HG02759 (cell line): Measurements from ENCODE around the gene CYTL1.
"Not testable (repeated sequence)": the region's sequence is repeated elsewhere in the genome, so short reads cannot be mapped to it uniquely, and the experiment has no call there.

Experiments used
- ATAC-seq: cut with Tn5 transposase; IDR thresholded peaks from one replicate; pipeline ENCODE4 v1.9.1; 2021; ENCODE audit warnings: mild to moderate bottlenecking, moderate library complexity; ENCODE audit not compliant: unreplicated experiment

CYTL1 gene

DNA sequence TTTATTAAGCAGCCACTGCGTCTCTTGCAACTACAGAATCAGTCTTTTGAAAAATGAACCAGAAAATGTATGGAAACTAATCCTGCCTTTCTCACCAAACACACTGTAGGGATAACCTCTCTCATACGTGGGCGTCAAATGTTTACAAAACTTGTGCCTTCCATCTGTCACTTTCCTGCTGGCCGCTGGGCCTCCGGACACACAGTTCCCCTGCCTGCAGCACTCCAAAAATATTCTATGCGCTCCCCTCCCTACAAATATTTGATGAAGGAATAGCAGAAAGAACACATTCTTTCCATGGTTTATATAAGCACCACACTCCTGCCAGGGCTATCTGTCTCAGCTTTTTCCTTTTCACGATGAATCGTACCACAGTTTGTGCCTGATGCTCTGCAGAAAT lies 14.9 kb upstream of the CYTL1 start:
- no peak for ATAC-seq

DNA sequence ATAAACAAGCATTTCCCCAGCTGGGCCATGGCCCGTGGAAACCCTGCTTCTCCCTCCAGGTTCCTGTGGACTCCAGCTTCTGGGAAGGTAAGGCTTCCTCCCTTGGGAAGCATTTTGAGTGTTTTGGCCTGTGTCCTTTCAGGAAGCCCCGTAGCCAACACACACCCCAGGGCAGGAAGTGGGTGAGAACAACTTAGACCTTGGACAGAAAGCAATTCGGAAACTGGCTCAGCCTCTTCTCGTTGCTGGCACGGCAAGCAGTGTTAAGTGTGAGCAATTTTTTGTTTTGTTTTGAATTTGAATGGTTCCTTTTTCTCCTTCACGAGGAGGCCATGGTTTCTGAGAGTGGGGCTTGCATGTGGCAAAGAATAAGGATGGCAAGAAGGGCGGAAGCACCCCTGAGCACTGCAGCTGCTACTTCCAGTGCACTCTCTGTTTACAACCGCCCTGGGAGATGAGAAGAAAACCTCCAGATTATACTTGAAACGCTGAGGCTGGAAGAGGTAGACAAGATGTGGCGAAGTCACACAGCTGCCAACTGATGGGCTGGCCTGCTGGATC lies 14.1 kb upstream of the CYTL1 start:
- no peak for ATAC-seq

DNA sequence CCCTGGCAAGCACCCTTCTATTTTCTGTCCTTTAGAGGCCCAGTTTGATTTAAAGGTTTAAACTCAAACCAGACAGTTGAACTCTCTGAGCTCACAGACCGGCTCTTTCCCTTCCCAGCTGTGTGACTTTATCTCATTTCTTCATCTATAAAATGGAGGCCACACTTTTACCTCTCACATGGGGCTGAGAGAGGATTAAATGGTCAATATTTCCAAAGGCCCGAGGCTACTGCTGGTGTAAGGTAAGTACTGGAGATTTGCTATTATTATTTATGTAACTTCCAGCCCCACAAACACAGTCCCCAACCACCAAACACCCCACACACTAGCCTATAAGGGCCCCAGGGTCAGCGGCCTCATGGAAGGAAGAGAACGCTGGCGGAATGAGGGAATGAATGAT lies 13.6 kb upstream of the CYTL1 start:
- no peak for ATAC-seq

DNA sequence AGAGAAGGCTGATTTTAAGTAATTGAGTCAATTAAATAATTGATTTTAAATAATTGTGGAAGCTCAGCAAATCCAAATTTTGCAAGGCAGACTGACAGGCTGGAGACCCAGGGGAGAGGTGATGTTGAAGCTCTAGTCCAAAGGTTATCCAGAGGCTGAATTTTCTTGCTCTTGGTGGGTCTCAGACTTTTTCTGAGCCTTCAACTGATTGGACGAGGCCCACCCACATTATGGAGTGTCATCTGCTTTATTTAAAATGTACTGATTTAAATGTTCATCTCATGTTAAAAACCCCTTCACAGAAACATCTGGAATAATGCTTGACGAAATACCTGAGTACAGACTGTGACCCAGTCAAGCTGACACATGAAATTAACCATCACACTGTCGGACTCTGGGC lies 11.7 kb upstream of the CYTL1 start:
- ATAC-seq: no peak

DNA sequence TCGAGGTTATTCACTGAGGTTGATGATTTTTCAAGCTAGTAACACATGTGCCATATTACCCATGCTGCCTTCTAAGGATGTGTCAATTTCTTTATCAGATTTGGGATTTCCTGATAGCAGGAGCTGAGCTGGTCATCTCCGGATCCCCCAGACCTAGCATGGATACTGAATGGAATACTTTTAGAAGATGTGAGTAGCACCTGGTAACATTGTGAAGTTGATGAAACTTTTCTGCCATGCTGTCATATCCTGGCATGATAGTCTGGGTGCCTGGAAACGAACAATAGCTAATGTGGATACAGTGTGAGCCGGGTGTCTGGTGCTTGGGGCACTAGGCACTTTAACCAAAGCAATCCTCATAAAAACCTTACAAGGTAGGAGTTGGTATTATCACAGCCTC lies 11.0 kb upstream of the CYTL1 start:
- ATAC-seq: no peak

DNA sequence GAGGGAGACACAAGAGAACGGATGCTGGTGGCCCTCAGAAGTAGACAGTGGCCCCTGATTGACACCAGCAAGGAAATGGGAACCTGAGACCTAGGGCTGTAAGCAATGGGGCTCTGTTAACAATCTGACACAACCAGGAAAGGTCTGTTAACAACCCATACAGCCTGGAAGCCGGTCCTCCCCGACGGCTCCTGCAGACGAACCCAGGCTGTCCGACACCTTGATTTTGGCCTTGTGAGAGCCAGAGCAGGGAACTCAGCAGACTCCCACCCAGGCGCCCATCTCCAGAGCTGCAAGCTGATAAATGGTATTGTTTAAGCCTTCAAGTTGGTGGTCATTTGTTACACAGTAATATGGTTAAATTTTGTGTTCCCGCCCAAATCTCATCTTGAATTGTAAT lies 10.2 kb upstream of the CYTL1 start:
- ATAC-seq: no peak

DNA sequence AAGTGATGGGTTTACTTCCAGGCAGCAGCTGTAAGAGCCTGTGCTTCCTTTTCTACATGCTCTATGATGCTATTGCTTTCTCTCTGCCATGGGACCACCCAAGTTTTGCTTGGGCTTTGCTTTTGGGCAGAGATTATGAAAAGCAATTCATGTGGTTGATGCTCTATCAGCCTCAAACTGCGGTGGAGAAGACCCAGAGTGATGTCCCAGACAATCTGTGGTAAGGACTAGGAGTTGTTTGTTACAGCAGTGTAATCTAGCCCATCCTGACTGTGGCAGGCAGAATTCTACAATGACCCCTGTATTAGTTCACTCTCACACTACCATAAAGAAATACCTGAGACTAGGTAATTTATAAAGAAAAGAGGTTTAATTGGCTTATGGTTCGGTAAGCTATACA lies 9.2 kb upstream of the CYTL1 start:
- no peak for ATAC-seq

DNA sequence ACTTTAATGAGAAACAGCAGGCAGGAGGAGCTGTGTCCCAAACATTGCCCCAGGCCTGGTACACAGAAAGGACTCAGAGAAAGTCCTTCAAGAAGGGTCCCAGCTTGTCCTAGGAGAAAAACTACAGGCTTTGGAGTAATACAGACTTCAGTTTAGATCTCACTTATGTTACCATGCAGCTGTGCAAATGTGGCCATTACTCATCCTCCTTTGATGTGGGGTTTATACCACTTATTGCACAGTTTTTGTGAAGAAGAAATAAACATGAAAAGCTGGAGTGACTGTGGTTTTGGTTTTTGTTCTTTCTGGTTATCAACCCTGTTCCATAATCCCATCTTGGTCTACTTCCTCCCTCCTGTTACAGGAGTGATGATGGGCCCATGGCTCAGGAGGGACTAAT lies 8.1 kb upstream of the CYTL1 start:
- ATAC-seq: no peak

DNA sequence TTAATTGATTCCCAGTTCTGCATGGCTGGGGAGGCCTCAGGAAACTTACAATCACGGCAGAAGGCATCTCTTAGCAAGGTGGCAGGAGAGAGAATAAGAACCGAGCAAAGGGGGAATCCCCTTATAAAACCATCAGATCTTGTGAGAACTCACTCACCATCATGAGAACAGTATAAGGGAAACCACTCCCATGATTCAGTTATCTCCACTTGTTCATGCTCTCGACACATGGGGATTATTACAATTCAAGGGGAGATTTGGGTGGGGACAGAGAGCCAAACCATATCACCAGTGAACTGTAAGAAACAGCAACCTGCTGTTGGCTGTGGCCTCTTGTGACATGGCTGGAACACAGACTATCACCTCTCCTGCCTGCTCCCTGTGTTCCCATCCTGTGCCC lies 7.1 kb upstream of the CYTL1 start:
- no peak for ATAC-seq

DNA sequence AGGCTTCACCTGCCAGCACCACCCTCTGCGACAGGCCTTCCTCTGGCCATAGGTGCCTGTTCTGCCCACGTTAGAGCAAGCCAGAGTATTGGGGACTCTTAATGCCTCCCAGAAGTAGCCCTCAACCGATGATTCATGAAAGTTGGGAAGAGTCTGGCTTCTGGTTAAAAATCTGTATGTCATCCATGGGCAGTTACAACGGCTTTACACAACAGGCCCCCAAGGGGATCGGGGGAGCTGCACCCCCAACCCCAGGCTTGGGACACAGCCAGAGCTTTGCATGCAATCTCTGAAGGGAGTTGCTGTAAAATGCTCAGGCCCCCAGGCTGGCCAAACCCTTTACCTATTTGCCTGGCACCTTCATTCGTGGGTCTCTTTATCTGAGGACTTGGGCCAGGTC lies 5.4 kb upstream of the CYTL1 start:
- no peak for ATAC-seq

DNA sequence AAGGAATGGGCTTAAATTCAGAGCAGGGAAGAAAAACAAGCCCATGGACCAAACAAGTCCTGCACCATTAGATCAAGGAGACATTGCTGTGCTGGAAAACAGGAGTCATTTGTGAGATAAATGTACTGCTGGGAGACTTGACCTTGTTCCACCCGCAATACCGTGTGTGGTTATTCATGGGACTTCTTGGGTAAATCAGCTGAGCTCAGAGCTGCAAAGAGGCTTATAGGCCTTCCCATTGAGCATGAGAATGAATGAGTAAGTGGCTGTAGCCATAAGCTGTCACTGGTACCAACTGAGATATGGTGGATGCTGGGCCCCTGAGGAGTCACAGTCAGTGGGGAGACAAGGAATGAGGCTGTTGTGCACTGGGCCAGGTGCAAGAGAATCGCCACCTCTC lies 2.3 kb upstream of the CYTL1 start:
- no peak for ATAC-seq

DNA sequence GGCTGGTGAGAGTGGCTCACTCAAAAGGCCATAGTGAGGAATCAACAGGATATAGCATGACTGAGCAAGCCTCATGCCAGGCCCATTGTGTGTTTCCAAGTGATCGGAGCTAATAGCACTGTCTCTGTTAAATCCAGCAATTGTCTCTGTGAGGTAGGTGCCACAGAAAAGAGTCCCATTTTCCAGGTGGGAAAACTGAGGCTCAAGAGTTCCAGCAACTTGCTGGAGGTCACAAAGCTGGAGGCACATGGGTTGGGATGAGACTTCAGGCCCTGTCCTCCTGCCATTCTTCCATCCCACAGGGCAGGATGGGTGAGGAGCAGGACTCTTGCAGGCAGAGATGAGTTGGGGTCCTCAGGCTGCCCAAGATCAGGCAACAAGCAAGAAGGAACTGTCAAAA lies 1.1 kb upstream of the CYTL1 start:
- no peak for ATAC-seq

DNA sequence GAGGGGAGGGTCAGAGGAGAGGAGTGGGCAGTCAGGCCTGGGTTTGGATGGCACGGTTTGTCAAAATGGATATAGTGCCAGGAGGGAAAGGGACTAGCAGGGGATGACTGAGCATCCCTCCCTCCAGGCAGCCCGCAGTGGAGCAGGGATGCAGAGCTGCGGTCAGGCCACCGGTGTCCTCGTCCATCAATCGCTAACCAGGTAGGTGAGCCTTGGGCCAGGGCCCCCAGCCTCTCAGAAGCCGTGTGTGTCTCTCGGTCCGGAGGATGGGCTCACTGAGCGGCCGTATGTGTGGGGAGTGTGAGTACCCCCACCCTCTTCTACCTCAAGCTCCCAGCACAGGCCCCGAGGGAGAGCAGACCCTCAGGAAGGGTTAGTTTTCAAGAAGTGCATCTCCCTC lies 538 bp upstream of the CYTL1 start:
- no peak for ATAC-seq

DNA sequence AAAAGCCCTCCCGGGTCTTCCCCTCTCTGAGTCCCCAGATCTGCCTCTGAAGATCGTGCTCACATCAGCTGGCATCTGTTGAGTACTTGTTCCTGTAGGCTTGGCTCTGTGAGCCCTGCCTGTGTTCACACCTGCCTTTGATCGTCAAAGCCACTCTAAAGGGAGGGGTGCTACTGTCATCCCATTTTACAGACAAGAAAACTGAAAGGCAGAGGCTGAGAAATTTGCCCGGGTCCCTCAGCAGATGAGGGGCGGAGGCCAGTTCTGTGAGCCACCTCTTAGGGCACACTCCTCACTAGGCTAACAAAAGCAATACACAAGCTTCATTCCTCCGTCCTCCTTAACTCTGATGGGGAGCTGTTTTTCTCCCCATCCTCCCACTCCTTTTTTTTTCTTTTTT lies 655 bp downstream of the CYTL1 start:
- no peak for ATAC-seq

DNA sequence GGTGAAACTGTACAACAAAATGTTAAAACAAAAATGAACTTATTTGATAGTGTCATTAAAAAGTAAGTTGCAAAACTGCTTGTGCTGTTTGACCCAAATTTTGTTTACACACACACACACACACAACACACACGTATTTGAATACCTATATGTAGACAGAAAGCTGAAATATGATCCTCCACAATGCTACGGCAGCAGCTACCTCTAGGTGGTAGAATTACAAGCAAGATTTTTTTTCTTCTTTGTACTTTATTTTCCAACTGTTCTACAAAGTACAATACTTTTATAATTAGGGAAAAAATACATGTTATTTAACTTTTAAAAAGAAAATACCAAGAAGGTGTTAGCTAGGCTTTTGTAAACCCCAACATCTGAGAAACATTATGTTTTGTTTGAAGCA lies 1.2 kb downstream of the CYTL1 start:
- ATAC-seq: no peak

DNA sequence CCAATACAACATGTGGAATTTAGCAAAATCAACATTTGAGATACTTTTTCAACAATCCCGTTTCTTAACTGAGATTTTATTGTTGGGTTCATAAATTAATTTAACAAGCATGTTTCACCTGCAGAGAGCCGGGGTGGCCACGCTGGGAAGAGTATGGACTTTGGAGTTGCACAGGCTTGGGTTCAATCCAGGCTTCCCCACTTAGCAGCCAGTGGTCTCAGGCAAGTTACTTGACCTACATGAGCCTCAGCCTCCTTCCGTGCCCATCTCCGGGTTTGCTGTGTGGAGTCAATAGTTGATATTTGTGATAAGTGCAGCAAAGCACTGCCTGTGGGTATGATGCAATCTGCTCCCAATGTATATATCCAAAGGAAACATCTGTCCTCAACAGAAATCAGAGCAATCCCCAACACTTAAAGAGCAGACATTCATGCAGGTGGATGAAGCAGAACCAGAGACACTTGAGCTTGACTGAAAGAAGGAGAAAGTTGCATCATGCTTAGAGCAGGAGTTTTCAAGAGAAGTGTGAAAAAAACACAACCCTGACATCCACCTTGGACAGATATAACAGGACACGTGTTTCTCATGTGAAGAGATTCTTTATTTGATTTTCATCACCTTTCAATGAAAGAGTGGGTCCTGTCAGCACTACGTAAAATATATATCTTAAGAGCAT lies 5.1 kb downstream of the CYTL1 start:
- no peak for ATAC-seq

DNA sequence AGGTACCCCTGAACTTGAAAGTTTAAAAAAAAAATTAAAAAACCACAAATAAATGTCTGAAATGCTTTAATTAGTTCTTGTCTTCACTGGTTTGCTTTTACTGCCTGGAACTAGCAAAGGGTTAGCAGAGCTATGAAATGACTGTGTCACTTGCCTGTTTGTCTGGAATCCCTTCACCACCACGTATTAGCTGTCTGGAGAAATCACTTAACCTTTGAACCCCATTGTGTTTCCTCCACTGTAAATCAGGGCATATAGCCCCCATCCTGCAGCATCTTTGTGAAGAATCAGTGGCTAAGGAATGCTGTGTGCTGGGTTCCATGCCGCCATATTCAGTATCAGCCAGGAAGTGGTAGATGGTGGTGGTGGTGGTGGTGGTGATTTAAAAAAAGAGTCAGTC lies 6.3 kb downstream of the CYTL1 start:
- ATAC-seq: no peak

DNA sequence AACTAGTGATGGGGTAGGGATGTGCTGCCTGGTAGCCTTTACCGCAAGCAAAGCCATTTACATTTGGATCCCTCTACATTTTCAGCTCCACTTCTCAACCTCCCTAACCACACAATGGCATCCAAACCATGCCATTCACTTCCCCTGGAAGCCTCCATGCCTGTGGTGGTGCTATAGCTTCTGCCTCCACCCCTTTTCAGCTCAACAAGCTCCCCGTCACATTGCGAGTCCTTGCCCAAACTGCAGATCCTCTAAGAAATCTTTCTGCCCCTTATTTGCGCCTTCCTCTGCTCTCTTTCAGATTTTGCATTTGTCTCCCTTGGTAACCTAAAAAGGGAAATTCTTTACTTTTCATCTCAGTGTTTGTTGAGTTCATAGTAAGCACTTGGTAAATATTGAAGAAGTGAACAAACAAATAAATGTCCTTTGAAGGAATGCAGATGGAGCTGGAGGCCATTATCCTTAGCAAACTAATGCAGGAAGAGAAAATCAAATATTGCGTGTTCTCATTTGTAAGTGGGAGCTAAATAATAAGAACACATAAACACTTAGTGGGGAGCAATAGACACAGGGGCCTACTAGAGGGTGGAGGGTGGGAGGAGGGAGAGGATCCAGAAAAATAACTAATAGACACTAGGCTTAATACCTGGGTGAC lies 6.9 kb downstream of the CYTL1 start:
- ATAC-seq: no peak

DNA sequence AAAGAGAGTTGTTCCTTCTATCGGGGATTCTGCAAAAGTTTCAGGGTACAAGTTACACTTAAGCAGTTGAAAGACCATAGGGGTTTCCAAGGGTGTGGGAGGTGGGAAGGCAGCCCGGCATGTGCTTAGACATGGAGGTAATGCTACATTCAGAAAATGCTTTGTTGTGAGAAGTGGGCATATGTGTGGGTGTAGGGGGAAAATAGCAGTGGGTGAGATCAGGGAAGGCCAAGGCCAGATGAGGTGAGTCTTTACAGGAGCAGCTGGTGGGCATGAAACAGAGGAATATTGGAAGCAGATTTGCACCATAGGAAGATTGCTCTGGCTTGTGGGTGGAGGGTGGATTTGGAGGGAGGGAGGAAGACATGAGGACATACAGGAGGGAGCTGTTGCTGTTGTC lies 8.3 kb downstream of the CYTL1 start:
- ATAC-seq: no peak

DNA sequence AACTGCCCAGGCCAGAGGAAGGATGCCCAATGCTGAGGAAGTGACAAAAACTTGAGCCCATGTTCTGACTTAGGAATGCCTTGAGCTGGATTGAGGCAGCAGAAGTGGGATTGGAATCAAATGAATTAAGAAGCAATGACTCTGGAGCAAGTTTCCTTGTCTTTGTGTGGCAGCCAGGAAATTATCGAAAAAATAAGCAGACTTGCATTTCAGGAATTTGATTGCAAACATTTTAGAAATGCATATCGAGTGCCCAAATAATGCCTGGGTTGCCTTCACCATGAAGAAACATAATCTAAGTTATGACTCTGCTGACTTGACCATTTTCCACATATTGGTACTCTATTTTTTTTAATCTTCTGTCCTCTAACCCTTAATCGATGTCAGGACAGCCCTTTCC lies 9.5 kb downstream of the CYTL1 start:
- no peak for ATAC-seq

DNA sequence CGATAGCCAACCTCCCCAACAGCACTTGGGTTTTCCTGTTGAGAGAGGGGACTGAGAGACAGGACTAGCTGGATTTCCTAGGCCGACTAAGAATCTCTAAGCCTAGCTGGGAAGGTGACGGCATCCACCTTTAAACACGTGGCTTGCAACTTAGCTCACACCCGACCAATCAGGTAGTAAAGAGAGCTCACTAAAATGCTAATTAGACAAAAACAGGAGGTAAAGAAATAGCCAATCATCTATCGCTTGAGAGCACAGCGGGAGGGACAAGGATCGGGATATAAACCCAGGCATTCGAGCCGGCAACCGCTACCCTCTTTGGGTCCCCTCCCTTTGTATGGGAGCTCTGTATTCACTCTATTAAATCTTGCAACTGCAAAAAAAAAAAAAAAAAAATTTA lies 12.3 kb downstream of the CYTL1 start:
- not testable (repeated sequence) for ATAC-seq

DNA sequence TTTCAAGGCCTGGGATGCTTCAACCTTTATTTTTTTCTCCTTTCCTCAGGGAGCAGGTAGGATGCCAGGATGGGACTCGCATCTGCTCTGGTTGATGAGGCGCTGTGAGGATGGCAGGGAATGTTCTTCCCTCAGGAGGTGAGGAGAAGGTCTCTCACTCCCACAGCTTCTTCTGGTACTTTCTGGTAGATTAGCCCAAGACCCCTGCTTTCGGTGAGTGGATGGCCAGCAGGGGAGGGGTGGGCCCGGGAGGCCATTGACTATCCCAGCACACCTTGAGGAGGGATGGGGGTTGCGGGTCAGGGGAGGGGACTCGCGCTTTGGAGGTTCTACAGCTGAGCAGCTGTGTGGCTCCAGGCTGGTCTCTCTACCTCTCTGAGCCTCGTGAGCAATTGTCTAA lies 14.8 kb downstream of the CYTL1 start:
- ATAC-seq: no peak

DNA sequence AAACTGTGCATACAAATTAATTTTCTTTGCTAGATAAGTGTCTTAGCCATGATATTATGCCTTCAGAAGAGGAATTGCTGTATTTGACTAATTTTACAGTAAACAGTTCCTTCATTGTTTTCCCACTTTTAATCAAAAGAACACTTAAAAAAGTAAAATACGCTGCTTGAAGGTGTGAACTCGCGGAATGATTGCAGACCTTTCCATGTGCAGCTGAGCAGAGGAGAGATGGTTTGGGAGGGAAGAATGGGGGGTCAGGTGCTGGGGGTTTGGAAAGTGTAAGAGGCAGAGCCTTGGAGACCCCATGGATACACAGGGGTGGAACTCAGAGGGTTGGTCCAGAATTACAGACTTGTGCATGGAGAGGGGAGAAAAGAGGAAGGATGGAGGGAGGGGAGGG lies 15.3 kb downstream of the CYTL1 start:
- no peak for ATAC-seq
